Bronchial epithelial cell (primary cell): ENCODE measurements around the gene C2CD4C. TPM values are rescaled to one million over a fixed set of nuclear protein-coding genes. Genes with fewer than 3 reads are reported as not detected.

Experiments used
- DNase-seq: peaks from one replicate; pipeline ENCODE4 v3.0.0-alpha.2; 2010; ENCODE audit warnings: low read depth
- FAIRE-seq: peaks from 2 replicates; lab custom pipeline; 2011; peaks lifted over from hg19 to GRCh38; lab: Jason Lieb, UNC
- H3K27me3 ChIP-seq: 2 replicates; pipeline ENCODE4 v1.5.1; 2011; ENCODE audit warnings: low read length; ENCODE audit not compliant: control insufficient read depth, insufficient read depth
- H3K36me3 ChIP-seq: 2 replicates; pipeline ENCODE4 v1.5.1; 2011; ENCODE audit warnings: low read length; ENCODE audit not compliant: control insufficient read depth, insufficient read depth
- H3K4me3 ChIP-seq: 2 replicates; pipeline ENCODE4 v1.5.1; 2011; ENCODE audit warnings: mild to moderate bottlenecking, low read depth, low read length, control low read depth
- total RNA-seq: library from RNA; depleted of rRNA; stranded (reverse); fragments of >200 nt; gene quantifications from 2 replicates; pipeline ENCODE4 v1.2.1, GENCODE V29; 2014
- TF ChIP-seq, protein P1 (sequence below): IDR thresholded peaks from 2 replicates; pipeline ENCODE4 v1.5.1; 2011; ENCODE audit warnings: mild to moderate bottlenecking, moderate library complexity, low read length, control low read depth, inconsistent platforms; ENCODE audit not compliant: insufficient read depth, severe bottlenecking

The C2CD4C gene
- total RNA-seq, 1 donor from 2014 or later: 0.26 TPM

DNA sequence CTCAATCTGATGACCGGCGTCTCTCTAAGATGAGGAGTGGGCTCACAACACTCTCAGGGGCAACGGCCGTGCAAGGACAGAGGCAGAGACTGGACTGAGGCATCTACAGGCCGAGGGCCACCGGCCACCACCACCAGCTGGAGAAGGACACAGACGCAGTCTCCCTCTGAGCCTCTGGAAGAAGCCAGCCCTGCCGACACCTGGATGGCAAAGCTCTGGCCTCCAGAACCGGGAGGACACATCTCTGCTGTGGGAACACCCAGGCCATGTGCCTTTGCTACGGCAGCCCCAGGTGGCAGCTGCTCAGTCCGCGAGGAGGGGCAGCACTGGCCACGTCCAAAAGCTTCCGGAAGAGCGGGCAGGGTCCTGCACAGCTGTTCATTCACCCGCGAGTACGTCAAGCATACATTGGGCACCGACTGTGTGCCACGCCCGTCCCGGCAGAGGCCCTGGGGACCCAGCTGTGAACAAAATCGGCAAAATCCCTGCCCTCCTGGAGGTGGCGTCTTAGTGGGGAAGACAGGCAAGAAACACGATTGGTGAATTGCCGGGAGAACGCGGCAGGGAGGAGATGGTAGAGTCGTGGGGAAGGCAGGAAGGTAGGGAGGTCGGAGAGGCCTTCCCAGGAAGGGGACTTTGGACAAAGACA lies 17.1 kb downstream of the C2CD4C start:
- no peaks in the 10 kb centered on the region for H3K36me3 ChIP-seq
- H3K27me3 ChIP-seq: no peaks in the 10 kb centered on the region
- FAIRE-seq (no peak), DNase-seq (no peak)
- H3K4me3 ChIP-seq: no peak overlapping the region
- TF ChIP-seq, protein P1, sequence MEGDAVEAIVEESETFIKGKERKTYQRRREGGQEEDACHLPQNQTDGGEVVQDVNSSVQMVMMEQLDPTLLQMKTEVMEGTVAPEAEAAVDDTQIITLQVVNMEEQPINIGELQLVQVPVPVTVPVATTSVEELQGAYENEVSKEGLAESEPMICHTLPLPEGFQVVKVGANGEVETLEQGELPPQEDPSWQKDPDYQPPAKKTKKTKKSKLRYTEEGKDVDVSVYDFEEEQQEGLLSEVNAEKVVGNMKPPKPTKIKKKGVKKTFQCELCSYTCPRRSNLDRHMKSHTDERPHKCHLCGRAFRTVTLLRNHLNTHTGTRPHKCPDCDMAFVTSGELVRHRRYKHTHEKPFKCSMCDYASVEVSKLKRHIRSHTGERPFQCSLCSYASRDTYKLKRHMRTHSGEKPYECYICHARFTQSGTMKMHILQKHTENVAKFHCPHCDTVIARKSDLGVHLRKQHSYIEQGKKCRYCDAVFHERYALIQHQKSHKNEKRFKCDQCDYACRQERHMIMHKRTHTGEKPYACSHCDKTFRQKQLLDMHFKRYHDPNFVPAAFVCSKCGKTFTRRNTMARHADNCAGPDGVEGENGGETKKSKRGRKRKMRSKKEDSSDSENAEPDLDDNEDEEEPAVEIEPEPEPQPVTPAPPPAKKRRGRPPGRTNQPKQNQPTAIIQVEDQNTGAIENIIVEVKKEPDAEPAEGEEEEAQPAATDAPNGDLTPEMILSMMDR: no peak

DNA sequence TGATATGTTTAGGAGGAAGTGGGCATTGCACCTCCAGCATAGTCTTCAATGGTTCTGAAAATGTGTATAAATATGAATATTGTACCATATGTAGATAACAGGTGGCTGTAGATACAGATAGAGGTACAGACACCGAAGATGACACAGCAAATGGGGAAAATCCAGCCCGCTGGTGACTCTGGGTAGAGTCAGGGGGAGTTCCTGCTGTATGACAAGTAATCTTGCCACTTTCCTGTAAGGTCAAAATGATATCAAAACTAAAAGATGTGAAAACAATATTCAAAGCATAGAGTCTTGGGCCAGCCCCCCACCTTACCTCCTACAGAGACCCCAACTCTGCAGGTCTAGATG lies 17.8 kb downstream of the C2CD4C start:
- FAIRE-seq: no peak
- TF ChIP-seq, protein P1: no peak

GRCh38 chr19:390386-391206 lies 18.4 kb downstream of the C2CD4C start:
- DNase-seq (no peak), FAIRE-seq (no peak)
- Histone ChIP-seq H3K4me3 (no peak overlapping the region), H3K36me3 (no peaks in the 10 kb centered on the region), H3K27me3 (no peaks in the 10 kb centered on the region)
- TF ChIP-seq, protein P1: no peak

More for the DNA sequence above, 17.8 kb downstream of the C2CD4C start:
- no peak for DNase-seq
- no peaks in the 10 kb centered on the region for H3K36me3 ChIP-seq
- no peaks in the 10 kb centered on the region for H3K27me3 ChIP-seq
- no peak overlapping the region for H3K4me3 ChIP-seq

DNA sequence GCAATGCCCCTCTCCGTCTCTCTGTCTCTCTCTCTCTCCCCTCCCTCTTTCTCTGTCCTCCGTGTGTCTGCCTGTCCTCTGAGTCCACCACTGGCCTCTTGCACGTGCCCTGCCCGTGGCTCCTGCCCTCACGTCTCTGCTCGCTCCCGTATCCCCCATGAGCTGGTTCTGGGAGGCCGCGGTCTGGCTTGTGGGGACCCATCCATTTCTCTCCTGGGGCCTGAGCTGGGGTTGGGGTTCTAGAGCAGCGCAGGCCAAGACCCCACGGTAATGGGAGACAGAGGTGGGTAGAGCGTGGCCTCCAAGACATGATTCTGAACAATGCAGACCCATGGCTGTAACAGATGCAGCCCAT lies 19.0 kb downstream of the C2CD4C start:
- no peaks in the 10 kb centered on the region for H3K36me3 ChIP-seq
- no peaks in the 10 kb centered on the region for H3K27me3 ChIP-seq
- DNase-seq (no peak), FAIRE-seq (no peak)
- TF ChIP-seq, protein P1: no peak
- no peak overlapping the region for H3K4me3 ChIP-seq

- TF ChIP-seq, protein P1: no peak
- FAIRE-seq: no peak
- H3K27me3 ChIP-seq: no peaks in the 10 kb centered on the region
- DNase-seq: peak; percentile 25
- H3K4me3 ChIP-seq: no peak overlapping the region
- H3K36me3 ChIP-seq: no peaks in the 10 kb centered on the region
These were observed 19.6 kb downstream of the C2CD4C start for GRCh38 chr19:389255-389934.
